ENCODE results near the gene ASPM. TPM values are rescaled to one million over a fixed set of nuclear protein-coding genes. Genes with fewer than 3 reads are reported as not detected.

Gene ASPM
- polyA plus RNA-seq, 3 donors: 0.01 to 0.08 (median 0.05) TPM

- Mint-ChIP-seq H3K4me3 (no peak overlapping the region), H3K36me3 (peaks cover 7 to 17% of the 10 kb centered on the region in 2 donors), H3K9me3 (no peaks in the 10 kb centered on the region), H3K4me1 (peaks cover 48% of the 10 kb centered on the region), H3K27ac (no peak overlapping the region), H3K27me3 (ENCODE audit: low read depth in 3 of 3) (no peaks in the 10 kb centered on the region)
- intact Hi-C loops (cut with micrococcal nuclease): no loop called here
- H2AFZ ChIP-seq (ENCODE audit: insufficient read depth, low read depth, low read length, poor library complexity, severe bottlenecking): no peak overlapping the region
- peaks cover 47% of the 10 kb centered on the region for H3K79me2 ChIP-seq (ENCODE audit: insufficient read depth, low read length)
- TF ChIP-seq CTCF (IDR thresholded peaks at IDR 0.05): no peak
- peaks cover 8 to 26% of the 10 kb centered on the region in 2 donors for H3K4me1 ChIP-seq (ENCODE audit: control insufficient read depth in 1 of 2, insufficient read depth in 2 of 2, low read length in 2 of 2)
- DNase-seq: no peak
- H3K9me3 ChIP-seq (replicated peaks in 1 of 2; ENCODE audit: control insufficient read depth in 1 of 2, insufficient read depth in 1 of 2, low read length in 2 of 2): no peaks in the 10 kb centered on the region
- no peak overlapping the region for H3K9ac ChIP-seq (ENCODE audit: insufficient read depth, low read length, poor library complexity, severe bottlenecking)
- no peak overlapping the region for H3K4me2 ChIP-seq (replicated peaks; ENCODE audit: extremely low read depth, low read length, poor library complexity, severe bottlenecking)
- peaks cover 3 to 10% of the 10 kb centered on the region in 2 donors for H3K36me3 ChIP-seq (replicated peaks in 1 of 2; ENCODE audit: control insufficient read depth in 1 of 2, insufficient read depth in 2 of 2, low read length in 2 of 2)
- H4K20me1 ChIP-seq (ENCODE audit: insufficient read depth, low read length): peaks cover 8% of the 10 kb centered on the region
- H3K4me3 ChIP-seq (replicated peaks in 1 of 3; ENCODE audit: low read depth in 2 of 3, low read length in 3 of 3): no peak overlapping the region
- no peaks in the 10 kb centered on the region for H3K27me3 ChIP-seq (ENCODE audit: control insufficient read depth in 2 of 2, insufficient read depth in 2 of 2, low read length in 2 of 2)
- no peak overlapping the region for H3K27ac ChIP-seq (ENCODE audit: low read depth in 1 of 2, low read length in 2 of 2)
Observed at GRCh38 chr1:197195100-197195499, 48.6 kb upstream of the ASPM start.

DNA sequence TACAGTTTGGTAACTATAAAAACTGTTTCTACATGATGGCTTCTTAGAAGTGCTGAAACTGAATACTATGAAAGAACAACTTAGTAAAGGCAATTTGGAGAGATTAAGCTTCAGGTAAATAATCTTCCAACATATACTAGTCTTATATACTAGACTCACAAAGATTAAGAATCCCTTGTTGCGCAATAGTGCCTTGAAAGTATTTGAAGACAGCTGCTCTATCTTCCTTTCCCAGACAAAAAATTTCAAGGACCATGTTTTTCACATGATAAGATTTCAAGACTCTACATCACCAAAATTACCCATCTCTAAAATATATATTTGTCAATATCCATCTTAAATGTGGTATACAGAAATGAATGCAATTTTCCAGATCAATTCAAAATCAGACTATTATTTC lies 37.7 kb upstream of the ASPM start:
- Histone ChIP-seq H3K4me1 (ENCODE audit: control insufficient read depth in 1 of 2, insufficient read depth in 2 of 2, low read length in 2 of 2) (peaks cover 0 to under 1% of the 10 kb centered on the region in 2 donors), H4K20me1 (ENCODE audit: insufficient read depth, low read length) (no peaks in the 10 kb centered on the region), H3K9me3 (replicated peaks in 1 of 2; ENCODE audit: control insufficient read depth in 1 of 2, insufficient read depth in 1 of 2, low read length in 2 of 2) (no peaks in the 10 kb centered on the region), H3K27ac (ENCODE audit: low read depth in 1 of 2, low read length in 2 of 2) (no peak overlapping the region), H3K27me3 (ENCODE audit: control insufficient read depth in 2 of 2, insufficient read depth in 2 of 2, low read length in 2 of 2) (no peaks in the 10 kb centered on the region), H3K9ac (ENCODE audit: insufficient read depth, low read length, poor library complexity, severe bottlenecking) (no peak overlapping the region), H2AFZ (ENCODE audit: insufficient read depth, low read depth, low read length, poor library complexity, severe bottlenecking) (no peak overlapping the region), H3K79me2 (ENCODE audit: insufficient read depth, low read length) (no peaks in the 10 kb centered on the region), H3K36me3 (replicated peaks in 1 of 2; ENCODE audit: control insufficient read depth in 1 of 2, insufficient read depth in 2 of 2, low read length in 2 of 2) (peaks cover 58 to 83% of the 10 kb centered on the region in 2 donors), H3K4me3 (replicated peaks in 1 of 3; ENCODE audit: low read depth in 2 of 3, low read length in 3 of 3) (no peak overlapping the region), H3K4me2 (replicated peaks; ENCODE audit: extremely low read depth, low read length, poor library complexity, severe bottlenecking) (no peak overlapping the region)
- H3K27me3 Mint-ChIP-seq (ENCODE audit: low read depth in 3 of 3): no peaks in the 10 kb centered on the region
- WGBS (ENCODE audit: insufficient coverage): no CpG with 5 or more reads among the region's 1 CpG
- TF ChIP-seq CTCF (IDR thresholded peaks at IDR 0.05): no peak
- intact Hi-C loops (cut with micrococcal nuclease): loop anchor here in 1 of 2 donors (5.0 kb wide), 1 partner anchor 173 kb away; no protein-coding TSS in a partner anchor
- peaks cover 57 to 63% of the 10 kb centered on the region in 2 donors for H3K36me3 Mint-ChIP-seq
- no peak for DNase-seq
- no peaks in the 10 kb centered on the region for H3K4me1 Mint-ChIP-seq
- H3K9me3 Mint-ChIP-seq: no peaks in the 10 kb centered on the region
- no peak overlapping the region for H3K27ac Mint-ChIP-seq
- no peak overlapping the region for H3K4me3 Mint-ChIP-seq
